Anterior cingulate cortex (tissue), 58 donors: ENCODE data around the gene TUBD1.
"Not testable (repeated sequence)": the region's sequence is repeated elsewhere in the genome, so short reads cannot be mapped to it uniquely, and the experiment has no call there.

Source experiments
- DNase-seq, 58 donors: peaks; one replicate each; lab custom pipeline; 2025; lab: John Stamatoyannopoulos, UW

Gene TUBD1

GRCh38 chr17:59877965-59878364, 14.8 kb downstream of the TUBD1 start:
- no peak for DNase-seq

GRCh38 chr17:59876107-59876506, 16.6 kb downstream of the TUBD1 start:
- no peak for DNase-seq

GRCh38 chr17:59874376-59874775, 18.4 kb downstream of the TUBD1 start:
- DNase-seq, result no peak

- not testable (repeated sequence) for DNase-seq
Observed at GRCh38 chr17:59873414-59873813, 19.3 kb downstream of the TUBD1 start.

- no peak for DNase-seq
Observed at GRCh38 chr17:59872351-59872750, 20.4 kb downstream of the TUBD1 start.

- no peak for DNase-seq
Observed at GRCh38 chr17:59870482-59870881, 22.3 kb downstream of the TUBD1 start.

GRCh38 chr17:59869941-59870218, 22.9 kb downstream of the TUBD1 start:
- no peak for DNase-seq

- DNase-seq, result no peak
Observed at GRCh38 chr17:59863616-59864015, 29.1 kb downstream of the TUBD1 start.

- no peak for DNase-seq
Observed at GRCh38 chr17:59859444-59860025, 33.2 kb downstream of the TUBD1 start.

GRCh38 chr17:59858932-59859331, 33.8 kb downstream of the TUBD1 start:
- no peak for DNase-seq

GRCh38 chr17:59858167-59858816, 34.5 kb downstream of the TUBD1 start:
- no peak for DNase-seq

- no peak for DNase-seq
Observed at GRCh38 chr17:59856859-59857794, 35.6 kb downstream of the TUBD1 start.

GRCh38 chr17:59853919-59854729, 38.6 kb downstream of the TUBD1 start:
- not testable (repeated sequence) for DNase-seq

- no peak for DNase-seq
Observed at GRCh38 chr17:59853168-59853918, 39.4 kb downstream of the TUBD1 start.

- DNase-seq, result not testable (repeated sequence)
Observed at GRCh38 chr17:59852847-59853167, 39.9 kb downstream of the TUBD1 start.

GRCh38 chr17:59851439-59852375, 41.0 kb downstream of the TUBD1 start:
- DNase-seq, result no peak

GRCh38 chr17:59850311-59850710, 42.4 kb downstream of the TUBD1 start:
- DNase-seq, result not testable (repeated sequence)

- peak in 2 of 58 donors; percentile 13 to 29 for DNase-seq
Observed at GRCh38 chr17:59848778-59849177, 44.0 kb downstream of the TUBD1 start.

- no peak for DNase-seq
Observed at GRCh38 chr17:59848385-59848668, 44.4 kb downstream of the TUBD1 start.
